Endodermal cell (in vitro differentiated cells): Measurements from ENCODE around the gene DOCK8. TPM values are rescaled to one million over a fixed set of nuclear protein-coding genes. Genes with fewer than 3 reads are reported as not detected.

Experiments
- DNase-seq: peaks from one replicate; pipeline ENCODE4 v3.0.0-alpha.2; 2017
- H3K27ac ChIP-seq: 2 replicates; pipeline ENCODE4 v1.5.1; 2013; ENCODE audit warnings: mild to moderate bottlenecking, low read depth, low read length, moderate library complexity
- H3K27me3 ChIP-seq: 2 replicates; pipeline ENCODE4 v1.6.1; 2013; ENCODE audit warnings: mild to moderate bottlenecking, low read length, moderate library complexity; ENCODE audit not compliant: insufficient read depth, control insufficient read depth, poor library complexity, severe bottlenecking
- H3K36me3 ChIP-seq: 2 replicates; pipeline ENCODE4 v1.7.0; 2013; ENCODE audit warnings: mild to moderate bottlenecking, low read length, moderate library complexity; ENCODE audit not compliant: control insufficient read depth, insufficient read depth
- H3K4me1 ChIP-seq: one replicate; pipeline ENCODE4 v1.7.0; 2013; ENCODE audit warnings: low read length; ENCODE audit not compliant: control insufficient read depth, insufficient read depth
- H3K4me3 ChIP-seq: 2 replicates; pipeline ENCODE4 v1.5.1; 2013; ENCODE audit warnings: mild to moderate bottlenecking, low read length, moderate library complexity
- H3K9ac ChIP-seq: 2 replicates; pipeline ENCODE4 v1.6.1; 2013; ENCODE audit warnings: mild to moderate bottlenecking, low read length, moderate library complexity; ENCODE audit not compliant: poor library complexity, severe bottlenecking; ENCODE audit errors: extremely low read depth
- H3K9me3 ChIP-seq: 2 replicates; pipeline ENCODE4 v1.6.1; 2013; ENCODE audit warnings: mild to moderate bottlenecking, low read length, moderate library complexity; ENCODE audit not compliant: control insufficient read depth
- H3K27ac Mint-ChIP-seq: 2 replicates; pipeline ENCODE4 v1.8.0; 2020; ENCODE audit warnings: mixed read lengths
- H3K27me3 Mint-ChIP-seq: 2 replicates; pipeline ENCODE4 v1.8.0; 2021; ENCODE audit warnings: mild to moderate bottlenecking, mixed read lengths; ENCODE audit not compliant: insufficient read depth
- H3K36me3 Mint-ChIP-seq: 2 replicates; pipeline ENCODE4 v1.8.0; 2020; ENCODE audit warnings: low read depth, mixed read lengths
- H3K4me1 Mint-ChIP-seq: 2 replicates; pipeline ENCODE4 v1.8.0; 2020; ENCODE audit warnings: mixed read lengths
- H3K4me3 Mint-ChIP-seq: 2 replicates; pipeline ENCODE4 v1.8.0; 2020; ENCODE audit warnings: mild to moderate bottlenecking, moderate library complexity, mixed read lengths
- H3K9me3 Mint-ChIP-seq: 2 replicates; pipeline ENCODE4 v1.8.0; 2020; ENCODE audit warnings: mild to moderate bottlenecking, mixed read lengths
- WGBS, 2 experiments: methylation state at CpG; one replicate each; pipeline versions ENCODE4 v1.1.5 to v1.1.7; 2013; ENCODE audit warnings: missing lambda C conversion rate in 2 of 2, mixed read lengths in 1 of 2; ENCODE audit not compliant: insufficient coverage in 1 of 2, insufficient read length in 1 of 2; 5-methylcytosine and 5-hydroxymethylcytosine counted together
- total RNA-seq, 2 donors: library from RNA; stranded (reverse); fragmentation: NEBNext Ultra II Directional in 1 of 2; extraction: Animal tissue kit (Norgen Biotek cat#: 25700) in 1 of 2; gene quantifications; 2 replicates in 1 of 2; 3 replicates in 1 of 2; pipeline ENCODE4 v1.2.1, GENCODE V29; 2021
- TF ChIP-seq, protein P1 (sequence below): fragments of 200-600 bp; sonication (generic); conservative IDR thresholded peaks from 2 replicates; pipeline ENCODE4 v1.5.0; 2021; ENCODE audit warnings: antibody characterized with exemption, mild to moderate bottlenecking

Gene DOCK8
- total RNA-seq, 2 donors from 2014 or later, result 26.9 to 28.1 TPM

DNA sequence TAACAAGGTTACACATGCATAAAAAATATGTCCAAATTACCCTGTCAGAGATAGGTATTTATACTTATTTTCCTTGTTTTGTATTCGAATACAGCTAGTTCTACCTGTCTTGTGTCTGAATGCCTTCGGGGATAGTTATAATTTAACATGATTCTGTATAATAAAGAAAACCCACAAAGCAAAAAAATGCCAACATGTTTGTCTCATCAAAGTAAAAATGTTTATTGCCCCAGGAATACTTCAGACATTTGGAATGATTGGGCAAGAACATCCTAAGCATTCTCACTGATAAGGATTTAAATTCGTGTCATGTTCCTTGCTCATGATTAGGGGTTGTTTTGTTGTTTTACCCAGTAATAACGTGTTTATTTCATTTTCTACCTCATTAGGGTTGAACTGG is 74.5 kb downstream of the DOCK8 start:
- H3K4me3 Mint-ChIP-seq, result no peak overlapping the region
- Histone ChIP-seq H3K4me3 (no peak overlapping the region), H3K36me3 (peaks cover 4% of the 10 kb centered on the region), H3K27me3 (no peaks in the 10 kb centered on the region), H3K27ac (no peak overlapping the region), H3K9me3 (peaks cover under 1% of the 10 kb centered on the region), H3K4me1 (no peaks in the 10 kb centered on the region), H3K9ac (no peak overlapping the region)
- 62% methylated on average over 3 of the region's 4 CpGs; no CpG with 5 or more reads in 1 of the 2 experiments for WGBS, 2 experiments
- TF ChIP-seq, protein P1, sequence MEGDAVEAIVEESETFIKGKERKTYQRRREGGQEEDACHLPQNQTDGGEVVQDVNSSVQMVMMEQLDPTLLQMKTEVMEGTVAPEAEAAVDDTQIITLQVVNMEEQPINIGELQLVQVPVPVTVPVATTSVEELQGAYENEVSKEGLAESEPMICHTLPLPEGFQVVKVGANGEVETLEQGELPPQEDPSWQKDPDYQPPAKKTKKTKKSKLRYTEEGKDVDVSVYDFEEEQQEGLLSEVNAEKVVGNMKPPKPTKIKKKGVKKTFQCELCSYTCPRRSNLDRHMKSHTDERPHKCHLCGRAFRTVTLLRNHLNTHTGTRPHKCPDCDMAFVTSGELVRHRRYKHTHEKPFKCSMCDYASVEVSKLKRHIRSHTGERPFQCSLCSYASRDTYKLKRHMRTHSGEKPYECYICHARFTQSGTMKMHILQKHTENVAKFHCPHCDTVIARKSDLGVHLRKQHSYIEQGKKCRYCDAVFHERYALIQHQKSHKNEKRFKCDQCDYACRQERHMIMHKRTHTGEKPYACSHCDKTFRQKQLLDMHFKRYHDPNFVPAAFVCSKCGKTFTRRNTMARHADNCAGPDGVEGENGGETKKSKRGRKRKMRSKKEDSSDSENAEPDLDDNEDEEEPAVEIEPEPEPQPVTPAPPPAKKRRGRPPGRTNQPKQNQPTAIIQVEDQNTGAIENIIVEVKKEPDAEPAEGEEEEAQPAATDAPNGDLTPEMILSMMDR, result no peak
- H3K27me3 Mint-ChIP-seq, result peaks cover 3% of the 10 kb centered on the region
- H3K27ac Mint-ChIP-seq, result no peak overlapping the region
- DNase-seq, result no peak
- H3K9me3 Mint-ChIP-seq, result no peaks in the 10 kb centered on the region
- H3K4me1 Mint-ChIP-seq, result no peaks in the 10 kb centered on the region
- H3K36me3 Mint-ChIP-seq, result peaks cover 23% of the 10 kb centered on the region

DNA sequence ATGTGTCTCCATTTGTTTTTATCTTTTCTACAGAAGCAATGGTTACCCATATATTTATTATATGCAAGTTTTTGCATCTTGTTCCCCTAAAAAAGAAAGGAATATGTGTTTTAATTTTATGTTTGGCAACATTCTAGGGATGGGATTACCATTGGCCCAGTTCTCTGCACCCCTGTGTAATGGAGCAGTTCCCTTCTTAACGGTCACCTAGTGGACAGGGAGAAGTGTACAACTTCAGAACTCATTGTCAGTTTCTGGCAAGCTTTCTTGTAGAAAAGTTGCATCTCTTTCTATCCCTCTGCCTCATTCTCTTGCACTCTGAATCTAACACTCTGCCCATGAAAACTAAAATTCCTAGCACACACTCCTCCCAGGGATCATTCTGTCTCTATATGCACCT is 78.2 kb downstream of the DOCK8 start:
- H3K4me1 ChIP-seq, result no peaks in the 10 kb centered on the region
- no peaks in the 10 kb centered on the region for H3K27me3 ChIP-seq
- Mint-ChIP-seq H3K27me3 (peaks cover 3% of the 10 kb centered on the region), H3K9me3 (peaks cover 4% of the 10 kb centered on the region), H3K4me1 (no peaks in the 10 kb centered on the region), H3K27ac (no peak overlapping the region), H3K4me3 (no peak overlapping the region), H3K36me3 (peaks cover 13% of the 10 kb centered on the region)
- DNase-seq, result no peak
- TF ChIP-seq, protein P1, result peak; percentile 64
- H3K4me3 ChIP-seq, result no peak overlapping the region
- no peak overlapping the region for H3K9ac ChIP-seq
- H3K27ac ChIP-seq, result no peak overlapping the region
- WGBS, 2 experiments, result 75 to 86% methylated on average over 1 of the region's 1 CpG
- H3K36me3 ChIP-seq, result peaks cover 8% of the 10 kb centered on the region
- peaks cover 8% of the 10 kb centered on the region for H3K9me3 ChIP-seq

DNA sequence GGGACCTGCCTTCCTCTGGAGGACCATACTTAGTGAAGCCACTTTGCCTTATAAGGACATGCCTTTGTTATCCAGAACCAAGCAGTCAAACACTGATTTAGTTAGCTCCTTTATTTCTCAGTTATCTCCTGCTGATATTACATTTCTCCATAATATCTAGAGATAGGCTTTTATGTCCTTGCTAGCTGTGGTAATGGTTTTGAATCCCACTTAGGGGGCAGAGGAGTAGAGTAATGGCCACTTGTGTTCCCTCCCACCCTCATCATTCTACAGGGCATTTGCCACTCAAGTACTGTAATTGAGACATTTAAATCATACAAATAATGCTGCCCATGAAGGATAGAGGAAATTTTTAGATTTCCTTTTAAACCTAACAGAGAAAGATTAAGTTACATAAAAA is 80.9 kb downstream of the DOCK8 start:
- Mint-ChIP-seq H3K4me1 (peaks cover 6% of the 10 kb centered on the region), H3K36me3 (peaks cover 14% of the 10 kb centered on the region)

More for the DNA sequence above, 80.9 kb downstream of the DOCK8 start:
- peaks cover 8% of the 10 kb centered on the region for H3K36me3 ChIP-seq
- TF ChIP-seq, protein P1, result no peak
- no peaks in the 10 kb centered on the region for H3K4me1 ChIP-seq
- H3K4me3 ChIP-seq, result no peak overlapping the region
- H3K9ac ChIP-seq, result no peak overlapping the region
- peaks cover 3% of the 10 kb centered on the region for H3K27me3 Mint-ChIP-seq
- H3K27ac ChIP-seq, result no peak overlapping the region
- no peak for DNase-seq
- H3K27ac Mint-ChIP-seq, result no peak overlapping the region
- H3K27me3 ChIP-seq, result no peaks in the 10 kb centered on the region
- H3K4me3 Mint-ChIP-seq, result no peak overlapping the region
- peaks cover 4% of the 10 kb centered on the region for H3K9me3 Mint-ChIP-seq
- H3K9me3 ChIP-seq, result peaks cover 9% of the 10 kb centered on the region
